Airway epithelial cell (primary cell): ENCODE measurements around the gene ATP6V0B. TPM values are rescaled to one million over a fixed set of nuclear protein-coding genes. Genes with fewer than 3 reads are reported as not detected.

Source experiments
- total RNA-seq: library from RNA; depleted of rRNA; stranded (reverse); fragments of >200 nt; gene quantifications from 2 replicates; pipeline ENCODE4 v1.2.3, GENCODE V29; 2015

Gene ATP6V0B
- 167 and 185 TPM in 2 replicates for total RNA-seq

DNA sequence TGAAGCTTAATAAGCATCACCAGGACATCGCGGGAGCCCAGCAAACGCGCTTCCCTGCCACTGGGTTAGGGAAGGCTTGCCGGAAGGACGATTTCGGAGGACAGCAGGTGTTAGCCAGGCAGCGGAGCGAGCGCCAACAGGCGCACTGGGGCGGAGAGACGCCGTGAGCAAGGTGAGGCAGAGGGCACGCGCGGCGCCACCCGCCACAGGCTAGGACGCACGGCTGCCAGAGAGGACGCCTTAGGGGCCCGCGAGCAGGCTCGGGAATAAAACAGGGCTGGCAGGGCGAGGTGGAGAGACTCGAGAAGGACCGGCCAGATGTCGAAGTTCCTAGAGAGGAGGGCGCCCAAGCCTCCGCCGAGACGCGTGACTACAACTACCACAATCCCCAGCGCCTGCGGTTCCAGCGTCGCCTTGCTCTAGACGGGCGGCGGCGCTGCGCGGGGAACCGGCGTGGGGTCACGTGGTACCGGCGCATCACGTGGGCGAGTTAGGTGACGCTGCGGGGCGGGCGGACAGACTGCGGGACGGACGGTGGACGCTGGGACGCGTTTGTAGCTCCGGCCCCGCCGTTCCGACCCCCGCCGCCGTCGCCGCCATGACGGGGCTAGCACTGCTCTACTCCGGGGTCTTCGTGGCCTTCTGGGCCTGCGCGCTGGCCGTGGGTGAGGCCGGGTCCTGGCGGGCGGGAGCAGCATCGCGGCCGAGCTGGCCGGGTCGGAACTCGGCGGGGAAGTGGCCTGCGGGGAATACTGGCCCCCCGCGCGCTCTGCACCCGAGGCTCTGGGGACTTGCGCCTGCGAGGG lies at the start of gene ATP6V0B:
TSS of gene ATP6V0B (plus strand) at position 518 of the 806 bp plus-strand sequence. CDS start at position 599, 81 bp downstream.

DNA sequence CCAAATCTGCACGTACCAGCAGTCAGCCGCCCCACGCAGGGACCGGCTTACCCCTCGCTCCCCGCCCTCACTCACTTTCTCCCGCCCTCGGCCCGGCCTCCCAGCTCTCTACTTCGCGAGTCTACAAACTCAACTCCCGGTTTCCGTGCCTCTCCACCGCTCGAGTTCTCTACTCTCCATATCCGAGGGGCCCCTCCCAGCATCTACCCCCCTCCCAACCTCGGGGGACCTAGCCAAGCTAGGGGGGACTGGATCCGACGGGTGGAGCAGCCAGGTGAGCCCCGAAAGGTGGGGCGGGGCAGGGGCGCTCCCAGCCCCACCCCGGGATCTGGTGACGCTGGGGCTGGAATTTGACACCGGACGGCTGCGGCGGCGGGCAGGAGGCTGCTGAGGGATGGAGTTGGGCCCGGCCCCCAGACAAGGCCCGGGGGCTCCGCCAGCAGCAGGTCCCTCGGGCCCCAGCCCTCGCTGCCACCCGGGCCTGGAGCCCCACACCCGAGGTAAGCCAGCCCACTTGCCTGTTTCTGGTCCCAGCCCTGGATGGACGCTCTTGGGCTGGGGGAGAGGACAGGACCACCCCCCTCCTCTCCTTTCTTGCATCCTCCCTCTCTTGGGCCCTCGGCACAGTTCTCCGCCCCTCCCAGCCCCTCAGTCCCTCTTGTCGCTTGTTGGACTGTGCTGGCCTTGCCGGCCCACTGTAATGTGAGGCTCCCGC lies 41.2 kb upstream of the ATP6V0B start, which contains the start of gene ARTN:
TSS of gene ARTN (plus strand) at position 416 of the 715 bp plus-strand sequence. CDS start 1,856 bp downstream, outside the sequence.

DNA sequence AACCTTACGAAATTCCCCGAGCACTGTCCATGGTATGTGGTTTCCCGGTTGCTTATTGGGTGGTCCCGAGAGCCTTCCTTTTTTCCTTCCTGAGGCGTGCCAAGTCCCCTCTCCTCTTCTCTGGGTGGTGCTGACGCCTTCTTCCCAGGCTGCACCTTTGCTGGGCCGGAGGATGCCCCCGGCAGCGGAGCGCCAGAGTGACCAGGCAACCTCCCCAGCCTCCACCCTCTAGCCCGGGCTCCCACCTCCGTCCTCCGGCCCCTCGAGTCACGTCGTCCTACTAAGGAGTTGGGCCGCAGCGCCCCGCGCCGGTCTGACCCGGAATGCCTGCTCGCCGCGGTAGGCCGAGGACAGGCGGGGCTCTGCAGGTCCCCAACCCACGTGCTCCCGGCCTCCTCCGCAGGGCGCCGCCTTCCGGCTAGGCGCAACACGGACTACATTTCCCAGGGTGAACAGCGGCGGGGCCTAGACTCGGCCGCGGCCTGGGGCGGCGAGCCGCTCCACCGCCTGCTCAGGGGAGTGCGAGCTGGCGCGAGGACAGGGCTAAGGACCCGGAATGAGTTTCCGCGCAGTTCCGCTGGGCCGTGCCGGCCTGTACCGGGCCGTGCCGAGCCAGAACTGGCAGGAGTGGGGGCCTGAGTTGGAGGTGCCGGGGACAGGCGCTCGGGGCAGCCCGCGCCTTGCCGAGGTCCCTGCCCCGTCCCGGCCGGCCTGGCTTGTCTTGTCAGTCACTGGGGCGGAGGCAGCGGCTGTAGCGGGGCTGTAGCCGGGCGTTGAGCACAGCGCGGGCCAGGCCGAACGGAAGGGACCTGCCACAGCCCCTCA lies 28.3 kb upstream of the ATP6V0B start, which contains the start of gene IPO13:
TSS of gene IPO13 (plus strand) at position 715 of the 825 bp plus-strand sequence. CDS start 651 bp downstream, outside the sequence.

DNA sequence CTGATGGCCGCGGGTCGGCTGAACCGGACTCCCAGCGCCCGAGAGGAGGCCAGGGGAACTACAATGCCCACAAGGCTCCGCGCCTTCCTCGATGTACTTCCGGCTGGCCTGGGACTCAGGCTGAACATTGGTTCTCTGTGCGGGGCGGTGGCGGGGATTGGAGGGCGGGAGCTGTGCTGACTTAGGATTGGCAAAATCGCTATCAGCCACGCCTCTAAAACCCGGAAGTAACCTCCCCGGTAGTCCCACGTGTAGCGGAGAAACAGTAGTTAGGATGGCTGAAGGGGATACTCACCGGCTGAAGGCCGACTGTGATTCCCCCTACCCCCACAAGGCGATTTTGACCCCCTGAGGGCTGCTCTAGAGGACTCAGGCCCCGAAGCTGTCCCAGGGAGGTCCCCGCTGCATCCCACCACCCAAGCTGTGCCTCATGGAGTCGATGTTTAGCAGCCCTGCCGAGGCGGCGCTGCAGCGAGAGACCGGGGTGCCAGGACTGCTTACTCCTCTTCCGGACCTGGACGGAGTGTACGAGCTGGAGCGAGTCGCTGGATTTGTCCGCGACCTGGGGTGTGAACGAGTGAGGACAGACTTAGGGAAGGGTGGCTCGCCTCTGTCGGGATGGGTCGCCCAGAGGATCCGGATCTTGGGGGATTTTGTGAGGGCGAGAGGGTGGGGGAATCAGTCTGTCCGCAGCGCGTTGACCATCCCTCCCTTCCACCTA lies 4.9 kb upstream of the ATP6V0B start, which contains the start of gene DPH2:
TSS of gene DPH2 (plus strand) at position 265 of the 721 bp plus-strand sequence. CDS start at position 431, 166 bp downstream.

DNA sequence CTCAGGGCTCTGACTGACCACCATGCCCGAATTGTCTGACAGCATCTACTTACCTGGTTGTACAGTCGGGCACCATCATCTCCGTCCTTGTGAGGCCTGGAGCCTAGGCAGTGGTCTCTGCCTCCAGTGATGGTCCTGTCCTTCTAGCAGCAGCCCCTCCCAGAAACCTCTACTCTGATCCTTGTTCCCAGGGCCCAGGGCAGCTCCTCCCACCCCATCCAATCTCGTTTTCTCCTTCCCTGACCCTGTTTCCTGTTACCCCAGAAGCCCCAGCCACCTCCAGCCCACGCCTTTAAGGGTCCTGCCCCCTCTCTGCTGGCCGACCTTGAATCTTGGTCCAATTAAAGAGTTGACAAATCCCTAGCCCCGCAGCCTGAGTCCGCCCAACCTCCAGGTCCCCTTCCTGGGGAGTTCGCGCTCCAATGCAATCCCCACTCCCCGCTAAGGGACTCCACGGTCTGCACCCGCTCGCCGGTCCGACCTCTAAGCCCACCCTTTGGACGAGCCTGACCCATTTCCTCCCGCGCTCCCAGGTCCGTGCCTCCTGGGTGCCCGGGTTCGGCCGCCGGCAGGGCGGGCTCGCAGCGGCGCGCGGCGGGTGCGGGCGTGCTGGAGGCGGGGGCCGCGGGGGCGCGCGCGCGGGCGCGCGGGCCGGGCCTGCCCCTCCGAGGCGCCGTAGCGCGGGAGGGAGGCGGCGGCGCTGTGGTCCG lies 3.9 kb downstream of the ATP6V0B start, which contains the start of gene B4GALT2:
TSS of gene B4GALT2 (plus strand) at position 660 of the 710 bp plus-strand sequence. CDS start 1,951 bp downstream, outside the sequence.

DNA sequence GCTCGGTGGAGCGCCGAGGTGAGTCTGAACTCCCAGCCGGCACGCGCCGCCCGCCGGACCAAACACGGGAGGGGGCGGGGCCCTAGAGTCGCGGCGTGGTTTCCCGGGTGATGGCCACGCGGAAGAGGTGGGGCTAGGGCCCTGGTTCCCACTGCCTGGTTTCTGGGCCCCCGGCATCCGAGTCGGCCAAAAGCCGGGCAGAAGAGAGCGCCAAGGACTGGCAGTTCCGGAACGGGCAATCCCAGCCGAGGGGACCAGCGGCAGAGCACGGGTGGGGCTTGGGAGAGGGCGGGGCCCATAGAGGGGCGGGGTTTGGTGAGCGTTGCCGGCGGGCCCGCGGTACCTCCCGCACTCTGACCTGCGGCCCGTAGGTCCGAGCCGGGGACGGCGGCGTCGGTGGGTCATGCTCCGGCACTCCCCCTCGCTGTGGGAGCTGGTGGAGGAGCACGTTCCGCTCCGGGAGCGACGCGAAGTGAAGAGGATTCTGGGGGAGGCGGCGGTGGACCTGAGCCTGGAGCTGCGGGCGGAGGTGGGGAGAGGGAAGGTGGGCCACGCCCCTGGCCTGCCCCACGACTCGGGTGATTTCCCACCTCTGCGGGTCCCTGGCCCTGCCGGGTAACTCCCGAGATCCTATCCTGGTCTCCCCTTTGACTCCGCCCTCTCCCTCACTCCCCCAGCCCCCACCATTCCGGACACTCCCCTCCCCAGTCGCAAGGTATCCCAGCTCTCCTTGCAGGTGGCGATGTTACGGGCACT lies 16.9 kb downstream of the ATP6V0B start, which contains the start of gene CCDC24:
TSS of gene CCDC24 (plus strand) at position 124 of the 756 bp plus-strand sequence. CDS start at position 404, 280 bp downstream.

Other genes with a start within 250 kb of the ATP6V0B start
- 43.2 and 49.7 TPM in 2 replicates for gene ARTN, start 41.2 kb upstream of the ATP6V0B start, total RNA-seq
- gene IPO13, start 28.0 kb upstream of the ATP6V0B start, total RNA-seq, result 33.1 and 85.9 TPM in 2 replicates
- 27.3 and 33.9 TPM in 2 replicates for gene DPH2, start 5.0 kb upstream of the ATP6V0B start, total RNA-seq
- gene B4GALT2, start 4.2 kb downstream of the ATP6V0B start, total RNA-seq, result 86.7 and 126 TPM in 2 replicates
- gene CCDC24, start 16.6 kb downstream of the ATP6V0B start, total RNA-seq, result 5.3 and 6.4 TPM in 2 replicates
- gene SLC6A9, start 56.5 kb downstream of the ATP6V0B start, total RNA-seq, result 1.9 and 4.5 TPM in 2 replicates
- not detected in 2 replicates for gene KLF17, start 143.9 kb downstream of the ATP6V0B start, total RNA-seq
- gene KLF18, start 166.7 kb downstream of the ATP6V0B start, total RNA-seq, result not detected in 2 replicates
- gene DMAP1, start 238.5 kb downstream of the ATP6V0B start, total RNA-seq, result 23.5 and 23.6 TPM in 2 replicates